ENCODE results near the gene LYPD3. TPM values are rescaled to one million over a fixed set of nuclear protein-coding genes. Genes with fewer than 3 reads are reported as not detected.

Gene LYPD3
- total RNA-seq, 3 donors from 2014 or later: 0.23 to 1.5 (median 0.46) TPM

DNA sequence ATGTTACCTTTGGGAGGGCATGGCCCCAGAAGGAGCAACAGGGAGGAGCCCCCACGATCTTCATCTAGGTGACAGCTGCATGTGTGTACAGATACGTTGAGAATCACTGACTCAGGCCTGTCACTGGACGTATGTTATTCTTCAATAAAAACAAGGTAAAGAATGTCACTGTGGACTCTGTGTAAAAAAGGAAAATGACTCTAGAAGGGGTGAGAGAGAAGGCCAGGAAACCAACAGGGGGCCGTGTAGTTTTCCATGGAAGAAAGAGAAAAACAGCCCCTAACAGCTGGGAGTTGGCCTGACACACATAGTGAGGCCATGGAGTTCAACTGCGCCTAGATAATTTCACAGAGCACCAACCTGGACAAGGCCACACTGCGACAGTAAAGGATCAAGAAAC is 1.9 kb upstream of the LYPD3 start:
- Histone ChIP-seq H3K4me3 (no peak overlapping the region), H3K4me1 (ENCODE audit: low read depth) (peaks cover 23% of the 10 kb centered on the region), H3K36me3 (ENCODE audit: low read depth) (no peaks in the 10 kb centered on the region), H3K9me3 (no peaks in the 10 kb centered on the region)
- TF ChIP-seq, protein P1, sequence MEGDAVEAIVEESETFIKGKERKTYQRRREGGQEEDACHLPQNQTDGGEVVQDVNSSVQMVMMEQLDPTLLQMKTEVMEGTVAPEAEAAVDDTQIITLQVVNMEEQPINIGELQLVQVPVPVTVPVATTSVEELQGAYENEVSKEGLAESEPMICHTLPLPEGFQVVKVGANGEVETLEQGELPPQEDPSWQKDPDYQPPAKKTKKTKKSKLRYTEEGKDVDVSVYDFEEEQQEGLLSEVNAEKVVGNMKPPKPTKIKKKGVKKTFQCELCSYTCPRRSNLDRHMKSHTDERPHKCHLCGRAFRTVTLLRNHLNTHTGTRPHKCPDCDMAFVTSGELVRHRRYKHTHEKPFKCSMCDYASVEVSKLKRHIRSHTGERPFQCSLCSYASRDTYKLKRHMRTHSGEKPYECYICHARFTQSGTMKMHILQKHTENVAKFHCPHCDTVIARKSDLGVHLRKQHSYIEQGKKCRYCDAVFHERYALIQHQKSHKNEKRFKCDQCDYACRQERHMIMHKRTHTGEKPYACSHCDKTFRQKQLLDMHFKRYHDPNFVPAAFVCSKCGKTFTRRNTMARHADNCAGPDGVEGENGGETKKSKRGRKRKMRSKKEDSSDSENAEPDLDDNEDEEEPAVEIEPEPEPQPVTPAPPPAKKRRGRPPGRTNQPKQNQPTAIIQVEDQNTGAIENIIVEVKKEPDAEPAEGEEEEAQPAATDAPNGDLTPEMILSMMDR (IDR thresholded peaks at IDR 0.05): no peak
- DNase-seq (no peak), ATAC-seq (no peak)
- intact Hi-C loops (cut with DNase I, micrococcal nuclease): no loop called here

DNA sequence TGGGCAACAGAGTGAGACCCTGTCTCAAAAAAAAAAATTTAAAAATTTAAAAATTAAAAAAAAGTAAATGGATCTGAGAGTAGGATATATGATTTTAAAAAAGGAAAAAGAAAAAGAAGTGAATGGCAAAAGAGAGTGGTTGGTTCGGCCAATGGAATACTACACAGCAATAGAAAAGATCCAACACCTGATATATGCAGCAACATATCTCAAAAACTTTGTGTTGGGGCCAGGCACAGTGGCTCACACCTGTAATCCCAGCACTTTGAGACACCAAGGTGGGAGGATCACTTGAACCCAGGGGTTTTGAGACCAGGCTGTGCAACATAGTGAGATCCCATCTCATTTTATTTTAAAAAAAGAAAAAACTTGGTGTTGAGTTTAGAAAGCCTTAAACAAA is 1.4 kb upstream of the LYPD3 start:
- no peak for ATAC-seq
- no peaks in the 10 kb centered on the region for H3K36me3 ChIP-seq (ENCODE audit: low read depth)
- peaks cover 23% of the 10 kb centered on the region for H3K4me1 ChIP-seq (ENCODE audit: low read depth)
- no peaks in the 10 kb centered on the region for H3K9me3 ChIP-seq
- TF ChIP-seq, protein P1 (IDR thresholded peaks at IDR 0.05): no peak
- intact Hi-C loops (cut with DNase I, micrococcal nuclease): no loop called here
- no peak for DNase-seq
- H3K4me3 ChIP-seq: no peak overlapping the region

DNA sequence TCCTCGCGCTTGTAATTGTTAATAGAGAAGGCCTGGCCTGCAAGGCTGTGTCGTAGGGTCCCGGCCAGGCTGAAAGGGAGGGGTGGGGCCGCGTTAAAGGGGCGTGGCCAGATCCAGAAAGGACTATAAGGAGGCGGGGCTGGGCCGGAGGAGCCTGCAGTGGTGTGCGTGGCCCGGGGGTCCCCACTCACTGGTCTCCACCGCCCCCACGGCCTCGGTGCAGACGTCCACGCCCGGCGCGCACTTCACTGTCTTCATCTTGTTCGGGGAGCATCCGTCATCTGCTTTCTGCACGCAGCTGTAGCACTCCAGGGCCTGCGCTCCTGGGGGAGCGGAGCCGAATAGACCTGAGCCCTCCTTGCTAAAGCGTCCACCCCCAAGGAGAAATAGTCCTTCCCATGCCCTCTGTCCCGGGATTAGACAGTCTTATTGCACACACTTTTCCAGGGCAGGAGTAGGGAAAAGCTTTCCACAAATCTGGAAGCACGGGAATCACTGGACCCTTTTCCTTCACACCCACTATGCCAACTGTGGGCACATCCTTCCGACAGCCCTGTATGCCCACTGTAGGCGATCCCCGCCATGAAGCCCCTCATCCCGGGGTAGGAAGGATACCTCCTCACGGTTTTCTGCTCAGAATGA is 1.2 kb downstream of the LYPD3 start:
- Histone ChIP-seq H3K36me3 (ENCODE audit: low read depth) (no peaks in the 10 kb centered on the region), H3K4me1 (ENCODE audit: low read depth) (peaks cover 23% of the 10 kb centered on the region), H3K9me3 (no peaks in the 10 kb centered on the region), H3K4me3 (peak overlapping the region; percentile 26)
- TF ChIP-seq, protein P1 (IDR thresholded peaks at IDR 0.05): no peak
- intact Hi-C loops (cut with DNase I, micrococcal nuclease): no loop called here
- ATAC-seq (peak; percentile 53), DNase-seq (peak; percentile 85 to 87 (median 86))

DNA sequence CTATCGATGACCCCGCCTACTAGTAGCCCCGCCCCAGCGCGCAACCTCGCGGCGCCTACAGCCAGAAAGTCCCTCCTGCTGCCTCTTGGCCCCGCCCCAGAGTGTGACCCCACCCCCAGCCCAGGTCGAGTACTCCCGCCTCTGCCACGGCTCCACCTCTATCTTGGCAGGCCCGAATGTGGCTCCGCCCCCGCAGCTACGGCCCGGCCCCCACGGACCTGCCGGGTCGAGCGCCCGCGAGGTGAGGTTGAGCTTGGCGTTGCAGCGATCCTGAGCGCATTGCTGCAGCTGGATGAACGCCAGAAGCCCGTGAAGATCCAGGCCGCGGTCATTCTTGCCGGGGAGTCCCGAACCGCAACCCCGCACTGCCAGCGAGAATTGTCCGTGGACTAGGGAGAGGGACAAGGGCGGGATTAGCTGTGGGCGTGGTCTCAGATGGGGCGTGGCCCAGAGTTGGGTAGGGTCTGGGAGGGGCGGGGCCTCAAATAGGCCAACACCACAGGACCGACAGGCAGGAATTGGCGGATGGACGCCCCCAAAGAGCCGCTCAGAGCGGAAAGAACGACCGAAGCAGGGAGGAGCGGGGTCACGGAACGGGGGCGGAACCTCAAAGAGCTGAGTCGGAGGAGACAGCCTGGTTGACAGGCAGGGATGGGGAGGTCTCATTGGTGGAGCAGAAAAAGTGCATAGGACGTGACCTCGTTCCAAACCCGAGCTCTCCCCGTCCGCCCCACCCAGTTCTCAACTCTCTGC is 1.9 kb downstream of the LYPD3 start:
- H3K4me3 ChIP-seq: peak overlapping the region; percentile 26
- no peaks in the 10 kb centered on the region for H3K36me3 ChIP-seq (ENCODE audit: low read depth)
- DNase-seq: peak; percentile 99 to 100 (median 100)
- peaks cover 23% of the 10 kb centered on the region for H3K4me1 ChIP-seq (ENCODE audit: low read depth)
- TF ChIP-seq, protein P1 (IDR thresholded peaks at IDR 0.05): no peak
- intact Hi-C loops (cut with DNase I, micrococcal nuclease): no loop called here
- no peaks in the 10 kb centered on the region for H3K9me3 ChIP-seq
- ATAC-seq: peak; percentile 96

DNA sequence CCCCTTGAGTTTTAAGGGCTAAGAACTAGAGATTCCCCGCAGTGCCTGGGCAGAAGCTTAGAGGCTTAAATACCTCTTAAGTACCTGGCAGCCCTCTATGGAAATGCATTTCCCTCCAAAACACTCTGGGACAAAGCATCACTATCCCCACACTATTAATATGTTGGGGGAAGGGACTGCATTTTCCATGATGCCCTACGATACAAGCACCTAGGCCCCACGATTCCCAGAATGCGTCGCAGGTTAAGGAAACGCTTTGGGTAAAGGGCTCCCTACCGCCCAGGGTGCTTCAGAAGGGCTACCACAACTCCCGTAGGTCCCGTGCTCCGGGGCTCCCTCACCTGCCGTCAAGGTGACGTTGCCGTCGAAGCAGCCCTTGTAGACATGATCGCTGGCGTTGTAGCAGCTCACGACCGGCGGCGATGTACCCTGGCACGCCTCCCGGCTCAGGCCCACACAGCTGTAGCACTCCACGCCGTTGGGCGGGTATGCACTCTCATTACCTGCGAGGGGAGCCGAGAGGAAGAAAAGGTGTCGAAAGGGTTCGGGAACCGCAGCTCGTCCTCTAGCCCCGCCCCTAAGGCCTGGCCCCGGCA is 2.5 kb downstream of the LYPD3 start:
- Histone ChIP-seq H3K36me3 (ENCODE audit: low read depth) (no peaks in the 10 kb centered on the region), H3K4me3 (no peak overlapping the region), H3K4me1 (ENCODE audit: low read depth) (peaks cover 23% of the 10 kb centered on the region), H3K9me3 (no peaks in the 10 kb centered on the region)
- ATAC-seq (no peak), DNase-seq (no peak)
- intact Hi-C loops (cut with DNase I, micrococcal nuclease): no loop called here
- TF ChIP-seq, protein P1 (IDR thresholded peaks at IDR 0.05): no peak
